GM12891 (cell line): ENCODE results near the gene CHRNA4.

ENCODE experiments used
- PAX5 ChIP-seq: IDR thresholded peaks from 2 replicates; pipeline ENCODE4 v1.6.1; 2011; ENCODE audit warnings: low read length, moderate library complexity, mild to moderate bottlenecking; ENCODE audit not compliant: insufficient read depth, severe bottlenecking
- POLR2A ChIP-seq: IDR thresholded peaks from 2 replicates; pipeline ENCODE4 v1.6.1; 2011; ENCODE audit warnings: low read depth, low read length, control low read depth
- POLR2AphosphoS5 ChIP-seq: IDR thresholded peaks from 2 replicates; pipeline ENCODE4 v1.6.1; 2011; ENCODE audit warnings: low read depth, low read length, control low read depth
- POU2F2 ChIP-seq: IDR thresholded peaks from 2 replicates; pipeline ENCODE4 v1.6.1; 2011; ENCODE audit warnings: low read depth, mild to moderate bottlenecking, control low read depth, low read length, moderate library complexity
- SPI1 ChIP-seq: IDR thresholded peaks from 2 replicates; pipeline ENCODE4 v1.6.1; 2011; ENCODE audit warnings: low read depth, low read length, control low read depth
- TAF1 ChIP-seq: IDR thresholded peaks from 2 replicates; pipeline ENCODE4 v1.6.1; 2011; ENCODE audit warnings: low read depth, low read length, control low read depth

GRCh38 chr20:63330084-63330760 lies 30.9 kb downstream of the CHRNA4 start:
- no peak for TF ChIP-seq POLR2AphosphoS5
- TF ChIP-seq POLR2A: no peak
- no peak for TF ChIP-seq TAF1
- no peak for TF ChIP-seq SPI1
- TF ChIP-seq POU2F2: no peak
- no peak for TF ChIP-seq PAX5
